Activated T-helper 1 cell treated with Interleukin-2 at 50 U/mL for 16 hours (primary cell): Measurements from ENCODE around the gene HSPB7.

Experiments
- DNase-seq: peaks from one replicate; pipeline ENCODE4 v3.0.0-alpha.2; 2020; ENCODE audit warnings: low read depth

The HSPB7 gene

GRCh38 chr1:15975805-15976680, 41.8 kb downstream of the HSPB7 start, which contains the start of gene ZBTB17:
Gene ZBTB17 (minus strand): TSS chr1:15976101. CDS start chr1:15948495, 27,606 bp downstream.
- peak; percentile 92 for DNase-seq

GRCh38 chr1:15975358-15975804, 42.5 kb downstream of the HSPB7 start:
- peak; percentile 51 for DNase-seq

GRCh38 chr1:15974855-15975254, 43.0 kb downstream of the HSPB7 start:
- DNase-seq: no peak

GRCh38 chr1:15973772-15974171, 44.1 kb downstream of the HSPB7 start:
- no peak for DNase-seq

GRCh38 chr1:15972409-15972808, 45.4 kb downstream of the HSPB7 start:
- DNase-seq: no peak

GRCh38 chr1:15970911-15971310, 46.9 kb downstream of the HSPB7 start:
- DNase-seq: no peak

GRCh38 chr1:15969321-15969880, 48.4 kb downstream of the HSPB7 start:
- DNase-seq: no peak

- no peak for DNase-seq
Observed at GRCh38 chr1:15968172-15968571, 49.7 kb downstream of the HSPB7 start.

- no peak for DNase-seq
Observed at GRCh38 chr1:15966956-15967344, 50.9 kb downstream of the HSPB7 start.

- peak; percentile 22 for DNase-seq
Observed at GRCh38 chr1:15966081-15966955, 51.5 kb downstream of the HSPB7 start.

- DNase-seq: no peak
Observed at GRCh38 chr1:15965228-15965767, 52.5 kb downstream of the HSPB7 start.
